ENCODE data around the gene ZSCAN4. TPM values are rescaled to one million over a fixed set of nuclear protein-coding genes. Genes with fewer than 3 reads are reported as not detected.
A peak's percentile ranks its signal among the peaks of the same experiment; 100 is the strongest.

ZSCAN4 gene
- polyA plus RNA-seq, 3 donors: 0.06 TPM; not detected in 2

GRCh38 chr19:57672466-57672865 is 3.7 kb downstream of the ZSCAN4 start:
- no peak for DNase-seq (ENCODE audit: low read depth in 3 of 3, low spot score in 2 of 3)

GRCh38 chr19:57675881-57676280 is 7.1 kb downstream of the ZSCAN4 start:
- no peak for DNase-seq (ENCODE audit: low read depth in 3 of 3, low spot score in 2 of 3)

- no peak for DNase-seq (ENCODE audit: low read depth in 3 of 3, low spot score in 2 of 3)
Observed at GRCh38 chr19:57682226-57682766, 13.6 kb downstream of the ZSCAN4 start.

- DNase-seq (ENCODE audit: low read depth in 3 of 3, low spot score in 2 of 3): no peak
Observed at GRCh38 chr19:57686727-57687126, 18.0 kb downstream of the ZSCAN4 start.

GRCh38 chr19:57687363-57688010 is 18.8 kb downstream of the ZSCAN4 start:
- DNase-seq (ENCODE audit: low read depth in 3 of 3, low spot score in 2 of 3): no peak

- no peak for DNase-seq (ENCODE audit: low read depth in 3 of 3, low spot score in 2 of 3)
Observed at GRCh38 chr19:57688011-57688763, 19.5 kb downstream of the ZSCAN4 start.

- no peak for DNase-seq (ENCODE audit: low read depth in 3 of 3, low spot score in 2 of 3)
Observed at GRCh38 chr19:57689750-57690149, 21.0 kb downstream of the ZSCAN4 start.

GRCh38 chr19:57701625-57702024 is 32.9 kb downstream of the ZSCAN4 start:
- DNase-seq (ENCODE audit: low read depth in 3 of 3, low spot score in 2 of 3): no peak

GRCh38 chr19:57706346-57706745 is 37.6 kb downstream of the ZSCAN4 start:
- DNase-seq (ENCODE audit: low read depth in 3 of 3, low spot score in 2 of 3): no peak

- peak; percentile 74 to 80 (median 77) for DNase-seq (ENCODE audit: low read depth in 3 of 3, low spot score in 2 of 3)
Observed at GRCh38 chr19:57708641-57709361, 40.1 kb downstream of the ZSCAN4 start, which contains the start of gene ZNF154. Gene ZNF154, minus strand, starts transcription at chr19:57709204. Its CDS starts 233 bp downstream, at chr19:57708971.

- DNase-seq (ENCODE audit: low read depth in 3 of 3, low spot score in 2 of 3): no peak
Observed at GRCh38 chr19:57709616-57710015, 40.9 kb downstream of the ZSCAN4 start.

- DNase-seq (ENCODE audit: low read depth in 3 of 3, low spot score in 2 of 3): no peak
Observed at GRCh38 chr19:57712222-57712621, 43.5 kb downstream of the ZSCAN4 start.

GRCh38 chr19:57719424-57719823 is 50.7 kb downstream of the ZSCAN4 start:
- no peak for DNase-seq (ENCODE audit: low read depth in 3 of 3, low spot score in 2 of 3)

- no peak for DNase-seq (ENCODE audit: low read depth in 3 of 3, low spot score in 2 of 3)
Observed at GRCh38 chr19:57719901-57720519, 51.3 kb downstream of the ZSCAN4 start.

- no peak for DNase-seq (ENCODE audit: low read depth in 3 of 3, low spot score in 2 of 3)
Observed at GRCh38 chr19:57720878-57721277, 52.1 kb downstream of the ZSCAN4 start.

Other genes with a start within 250 kb of the ZSCAN4 start
- 10 to 100 TPM; 13.9 to 14.5 (median 14.0) TPM for gene ZNF749, start 233.6 kb upstream of the ZSCAN4 start, polyA plus RNA-seq (ENCODE audit: insufficient read length in 3 of 3)
- 1 to 10 TPM; 2.1 to 3.0 (median 2.4) TPM for gene VN1R1, start 211.8 kb upstream of the ZSCAN4 start, polyA plus RNA-seq (ENCODE audit: insufficient read length in 3 of 3)
- 10 to 100 TPM; 20.6 to 23.9 (median 21.3) TPM for gene ZNF772, start 191.4 kb upstream of the ZSCAN4 start, polyA plus RNA-seq (ENCODE audit: insufficient read length in 3 of 3)
- 10 to 100 TPM; 19.1 to 27.7 (median 19.6) TPM for gene ZNF419, start 181.2 kb upstream of the ZSCAN4 start, polyA plus RNA-seq (ENCODE audit: insufficient read length in 3 of 3)
- 10 to 100 TPM; 12.3 to 16.4 (median 14.0) TPM for gene ZNF773, start 169.0 kb upstream of the ZSCAN4 start, polyA plus RNA-seq (ENCODE audit: insufficient read length in 3 of 3)
- 10 to 100 TPM; 13.3 to 14.8 (median 13.3) TPM for gene ZNF549, start 141.6 kb upstream of the ZSCAN4 start, polyA plus RNA-seq (ENCODE audit: insufficient read length in 3 of 3)
- 10 to 100 TPM; 21.6 to 25.6 (median 23.6) TPM for gene ZNF550, start 109.1 kb upstream of the ZSCAN4 start, polyA plus RNA-seq (ENCODE audit: insufficient read length in 3 of 3)
- gene ZNF416, start 90.0 kb upstream of the ZSCAN4 start, polyA plus RNA-seq (ENCODE audit: insufficient read length in 3 of 3): 10 to 100 TPM; 10.5 to 11.1 (median 10.6) TPM
- gene ZIK1, start 84.8 kb upstream of the ZSCAN4 start, polyA plus RNA-seq (ENCODE audit: insufficient read length in 3 of 3): 10 to 100 TPM; 18.3 to 22.9 (median 21.1) TPM
- 1 to 10 TPM; 3.9 to 4.9 (median 4.9) TPM for gene ZNF530, start 69.0 kb upstream of the ZSCAN4 start, polyA plus RNA-seq (ENCODE audit: insufficient read length in 3 of 3)
- gene ZNF134, start 54.7 kb upstream of the ZSCAN4 start, polyA plus RNA-seq (ENCODE audit: insufficient read length in 3 of 3): 10 to 100 TPM; 28.2 to 30.0 (median 28.5) TPM
- gene ZNF211, start 35.8 kb upstream of the ZSCAN4 start, polyA plus RNA-seq (ENCODE audit: insufficient read length in 3 of 3): 10 to 100 TPM; 36.7 to 40.3 (median 39.5) TPM
- gene ZNF551, start 13.0 kb downstream of the ZSCAN4 start, polyA plus RNA-seq (ENCODE audit: insufficient read length in 3 of 3): 10 to 100 TPM; 13.2 to 14.8 (median 13.5) TPM
- 10 to 100 TPM; 24.1 to 27.6 (median 27.4) TPM for gene ZNF154, start 40.3 kb downstream of the ZSCAN4 start, polyA plus RNA-seq (ENCODE audit: insufficient read length in 3 of 3)
- 10 to 100 TPM; 20.7 to 21.4 (median 21.3) TPM for gene ZNF671, start 58.7 kb downstream of the ZSCAN4 start, polyA plus RNA-seq (ENCODE audit: insufficient read length in 3 of 3)
- gene ZNF776, start 77.9 kb downstream of the ZSCAN4 start, polyA plus RNA-seq (ENCODE audit: insufficient read length in 3 of 3): 10 to 100 TPM; 34.8 to 41.1 (median 38.1) TPM
- 10 to 100 TPM; 20.8 to 22.3 (median 20.9) TPM for gene ZNF586, start 100.7 kb downstream of the ZSCAN4 start, polyA plus RNA-seq (ENCODE audit: insufficient read length in 3 of 3)
- 10 to 100 TPM; 16.1 to 18.2 (median 17.3) TPM for gene ZNF552, start 146.0 kb downstream of the ZSCAN4 start, polyA plus RNA-seq (ENCODE audit: insufficient read length in 3 of 3)
- 10 to 100 TPM; 14.0 to 15.1 (median 14.0) TPM for gene ZNF587B, start 161.4 kb downstream of the ZSCAN4 start, polyA plus RNA-seq (ENCODE audit: insufficient read length in 3 of 3)
- 10 to 100 TPM; 18.4 to 24.2 (median 22.7) TPM for gene ZNF587, start 180.9 kb downstream of the ZSCAN4 start, polyA plus RNA-seq (ENCODE audit: insufficient read length in 3 of 3)
- 10 to 100 TPM; 52.9 to 54.8 (median 53.1) TPM for gene ZNF814, start 220.1 kb downstream of the ZSCAN4 start, polyA plus RNA-seq (ENCODE audit: insufficient read length in 3 of 3)
- 10 to 100 TPM; 20.3 to 29.4 (median 23.3) TPM for gene ZNF417, start 247.7 kb downstream of the ZSCAN4 start, polyA plus RNA-seq (ENCODE audit: insufficient read length in 3 of 3)